Measurements from ENCODE around the gene SNAI3. TPM values are rescaled to one million over a fixed set of nuclear protein-coding genes. Genes with fewer than 3 reads are reported as not detected.
"Not testable (repeated sequence)": the region's sequence is repeated elsewhere in the genome, so short reads cannot be mapped to it uniquely, and the experiment has no call there.

SNAI3 gene
- total and polyA plus RNA-seq, 5 donors, result 0.39 to 2.8 (median 2.1) TPM

DNA sequence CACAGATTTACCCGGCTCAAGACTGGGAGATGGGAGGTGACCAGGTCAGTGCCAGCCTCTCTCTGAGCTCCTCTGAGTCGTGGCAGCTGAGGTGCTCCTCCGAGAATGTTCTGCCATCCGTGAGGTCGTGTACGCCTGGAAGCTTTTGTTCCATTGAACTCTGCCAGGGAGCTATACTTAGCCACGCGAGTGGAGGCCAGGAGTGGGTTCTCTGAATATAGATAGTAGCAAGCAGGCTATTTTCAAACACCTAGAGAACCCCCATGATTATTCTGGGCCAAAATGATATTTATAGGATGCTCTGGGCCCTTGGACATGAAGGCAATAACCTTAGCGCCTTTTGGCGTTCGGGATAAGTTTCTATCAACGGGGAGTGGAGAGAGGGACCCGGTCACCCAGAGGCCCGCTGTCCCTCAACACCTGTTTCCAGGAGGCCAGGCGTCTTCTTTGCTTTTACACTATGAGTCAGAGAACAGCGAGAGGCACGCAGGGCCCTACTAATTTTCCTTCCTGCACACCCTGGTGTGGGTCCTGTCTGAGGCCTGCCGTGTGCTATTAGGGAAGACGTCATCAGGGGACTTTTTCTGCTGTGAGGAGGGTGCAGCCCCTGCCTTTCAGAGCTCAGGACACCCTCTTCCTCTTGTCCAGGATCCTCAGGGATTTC lies 12.5 kb downstream of the SNAI3 start:
- Histone ChIP-seq H3K4me3 (ENCODE audit: low read length) (no peak overlapping the region), H3K9me3 (ENCODE audit: control insufficient read depth, low read length) (no peaks in the 10 kb centered on the region), H3K27ac (ENCODE audit: low read length) (peak overlapping the region; percentile 70), H3K27me3 (ENCODE audit: control insufficient read depth, insufficient read depth) (no peaks in the 10 kb centered on the region), H3K4me1 (ENCODE audit: control insufficient read depth, insufficient read depth, low read length) (no peaks in the 10 kb centered on the region)
- WGBS, result 71% methylated on average over 19 of the region's 19 CpGs
- ATAC-seq (peak; percentile 70 to 79), DNase-seq (peak; percentile 26 to 77 (median 72))
- intact Hi-C loops (cut with DNase I), result no loop called here

DNA sequence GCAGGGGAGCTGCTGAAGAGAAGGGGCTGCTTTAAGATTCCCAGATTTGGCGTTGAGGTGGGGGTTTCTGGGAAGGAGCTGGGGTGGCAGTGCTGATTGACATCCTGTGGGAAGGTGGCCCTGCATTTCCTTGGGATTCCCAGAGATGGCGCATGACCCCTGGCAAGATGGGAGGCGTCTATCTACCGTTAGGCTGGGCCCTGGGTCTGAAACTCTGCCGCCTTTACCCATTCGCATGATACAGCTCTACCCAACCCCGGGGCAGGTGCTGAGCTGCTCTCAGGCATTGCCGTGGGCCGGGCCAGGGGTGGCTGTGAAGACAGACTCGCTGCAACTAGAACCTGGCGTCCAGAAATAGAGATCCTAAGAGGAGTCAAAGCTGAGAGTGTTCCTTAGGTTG lies 13.5 kb downstream of the SNAI3 start:
- ATAC-seq, result peak in 1 of 2 donors; percentile 17
- H3K4me1 ChIP-seq (ENCODE audit: control insufficient read depth, insufficient read depth, low read length), result no peaks in the 10 kb centered on the region
- intact Hi-C loops (cut with DNase I), result no loop called here
- 56% methylated on average over 11 of the region's 11 CpGs for WGBS
- peak overlapping the region; percentile 54 for H3K27ac ChIP-seq (ENCODE audit: low read length)
- DNase-seq, result peak in 2 of 3 donors; percentile 9 to 64
- no peaks in the 10 kb centered on the region for H3K27me3 ChIP-seq (ENCODE audit: control insufficient read depth, insufficient read depth)
- no peak overlapping the region for H3K4me3 ChIP-seq (ENCODE audit: low read length)
- H3K9me3 ChIP-seq (ENCODE audit: control insufficient read depth, low read length), result no peaks in the 10 kb centered on the region

DNA sequence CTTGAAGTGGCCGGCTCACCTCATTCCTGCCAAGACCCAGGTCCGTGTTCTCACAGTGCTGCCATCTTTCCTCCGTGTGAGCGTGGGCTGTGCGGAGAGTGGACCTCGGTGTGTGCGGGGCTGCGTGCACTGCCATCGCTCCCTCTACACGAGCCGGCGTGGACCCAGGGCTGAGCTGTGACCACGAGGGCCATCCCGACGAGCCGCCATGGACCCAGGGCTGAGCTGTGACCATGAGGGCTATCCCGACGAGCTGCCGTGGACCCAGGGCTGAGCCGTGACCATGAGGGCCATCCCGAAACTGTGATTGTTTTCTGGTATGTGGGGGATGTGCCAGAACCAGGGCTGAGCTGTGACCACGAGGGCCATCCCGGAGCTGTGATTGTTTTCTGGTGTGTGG lies 14.5 kb downstream of the SNAI3 start:
- H3K4me1 ChIP-seq (ENCODE audit: control insufficient read depth, insufficient read depth, low read length), result no peaks in the 10 kb centered on the region
- no peaks in the 10 kb centered on the region for H3K27me3 ChIP-seq (ENCODE audit: control insufficient read depth, insufficient read depth)
- H3K9me3 ChIP-seq (ENCODE audit: control insufficient read depth, low read length), result no peaks in the 10 kb centered on the region
- intact Hi-C loops (cut with DNase I), result no loop called here
- H3K27ac ChIP-seq (ENCODE audit: low read length), result no peak overlapping the region
- peak in 1 of 3 donors; percentile 34 for DNase-seq
- WGBS, result 88% methylated on average over 23 of the region's 23 CpGs
- ATAC-seq, result peak; percentile 5
- no peak overlapping the region for H3K4me3 ChIP-seq (ENCODE audit: low read length)

DNA sequence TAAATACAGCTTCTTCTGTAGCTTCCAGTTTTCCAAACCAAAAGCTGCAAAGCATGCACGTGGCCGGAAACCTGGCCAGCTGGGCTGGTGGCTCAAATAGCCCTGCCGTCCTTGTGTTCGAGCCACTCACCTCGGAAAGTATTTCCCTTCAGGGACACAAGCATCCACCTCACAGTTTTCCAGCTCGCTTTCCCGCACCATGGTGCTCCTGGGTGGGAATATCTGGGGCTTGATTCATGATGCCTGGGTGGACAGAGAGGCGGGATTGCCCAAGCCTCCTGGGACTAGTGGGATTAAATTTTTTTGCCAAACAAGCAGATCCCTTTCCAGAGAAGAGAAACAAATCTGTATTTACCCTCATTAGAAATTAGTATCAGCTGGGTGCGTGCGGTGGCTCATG lies 16.3 kb downstream of the SNAI3 start:
- ATAC-seq (no peak), DNase-seq (peak in 1 of 3 donors; percentile 29)
- no peak overlapping the region for H3K27ac ChIP-seq (ENCODE audit: low read length)
- H3K4me1 ChIP-seq (ENCODE audit: control insufficient read depth, insufficient read depth, low read length), result no peaks in the 10 kb centered on the region
- no peak overlapping the region for H3K4me3 ChIP-seq (ENCODE audit: low read length)
- no peaks in the 10 kb centered on the region for H3K27me3 ChIP-seq (ENCODE audit: control insufficient read depth, insufficient read depth)
- 67% methylated on average over 10 of the region's 10 CpGs for WGBS
- intact Hi-C loops (cut with DNase I), result no loop called here
- H3K9me3 ChIP-seq (ENCODE audit: control insufficient read depth, low read length), result no peaks in the 10 kb centered on the region

DNA sequence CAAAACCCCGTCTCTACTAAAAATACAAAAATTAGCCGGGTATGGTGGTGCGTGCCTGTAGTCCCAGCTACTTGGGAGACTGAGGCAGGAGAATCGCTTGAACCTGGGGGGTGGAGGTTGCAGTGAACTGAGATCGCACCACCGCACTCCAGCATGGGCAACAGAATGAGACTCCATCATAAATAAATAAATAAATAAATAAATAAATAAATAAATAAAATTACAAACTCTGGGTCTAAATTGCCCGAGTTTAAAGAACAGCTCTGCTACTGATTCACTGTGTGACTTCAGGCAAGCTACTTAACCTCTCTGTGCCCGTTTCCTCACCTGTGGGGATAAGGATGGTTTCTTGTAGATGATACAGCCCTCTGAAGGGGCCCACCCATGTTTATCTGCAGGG lies 16.8 kb downstream of the SNAI3 start:
- H3K4me3 ChIP-seq (ENCODE audit: low read length); intact Hi-C loops (cut with DNase I); ATAC-seq; H3K9me3 ChIP-seq (ENCODE audit: control insufficient read depth, low read length); H3K4me1 ChIP-seq (ENCODE audit: control insufficient read depth, insufficient read depth, low read length); H3K27me3 ChIP-seq (ENCODE audit: control insufficient read depth, insufficient read depth); H3K27ac ChIP-seq (ENCODE audit: low read length); DNase-seq: not testable (repeated sequence)
- WGBS, result 91% methylated on average over 8 of the region's 8 CpGs

DNA sequence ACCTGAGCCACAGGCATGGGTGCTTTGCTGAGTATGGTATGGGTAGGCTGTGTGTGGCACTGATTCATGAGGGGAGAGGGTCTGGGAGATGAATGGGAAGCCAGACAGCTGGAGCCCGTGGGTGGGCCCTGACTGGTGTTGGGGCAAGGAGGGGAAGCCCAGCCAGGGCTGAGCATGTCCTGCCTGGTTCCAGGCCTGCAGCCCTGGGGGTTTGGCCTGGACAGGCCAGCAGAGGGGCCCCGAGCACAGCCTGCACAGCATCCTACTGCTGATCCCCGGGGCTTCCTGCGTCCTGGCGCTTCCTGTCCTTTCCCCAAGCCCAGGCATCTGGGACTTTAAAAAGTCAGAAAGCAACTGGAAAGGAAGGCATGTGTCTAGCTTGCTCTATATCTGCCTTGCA lies 18.8 kb downstream of the SNAI3 start:
- intact Hi-C loops (cut with DNase I), result no loop called here
- no peak for ATAC-seq
- Histone ChIP-seq H3K9me3 (ENCODE audit: control insufficient read depth, low read length) (no peaks in the 10 kb centered on the region), H3K4me3 (ENCODE audit: low read length) (no peak overlapping the region), H3K4me1 (ENCODE audit: control insufficient read depth, insufficient read depth, low read length) (peaks cover 3% of the 10 kb centered on the region), H3K27me3 (ENCODE audit: control insufficient read depth, insufficient read depth) (no peaks in the 10 kb centered on the region), H3K27ac (ENCODE audit: low read length) (no peak overlapping the region)
- WGBS, result 57% methylated on average over 5 of the region's 5 CpGs
- DNase-seq, result peak in 1 of 3 donors; percentile 32

DNA sequence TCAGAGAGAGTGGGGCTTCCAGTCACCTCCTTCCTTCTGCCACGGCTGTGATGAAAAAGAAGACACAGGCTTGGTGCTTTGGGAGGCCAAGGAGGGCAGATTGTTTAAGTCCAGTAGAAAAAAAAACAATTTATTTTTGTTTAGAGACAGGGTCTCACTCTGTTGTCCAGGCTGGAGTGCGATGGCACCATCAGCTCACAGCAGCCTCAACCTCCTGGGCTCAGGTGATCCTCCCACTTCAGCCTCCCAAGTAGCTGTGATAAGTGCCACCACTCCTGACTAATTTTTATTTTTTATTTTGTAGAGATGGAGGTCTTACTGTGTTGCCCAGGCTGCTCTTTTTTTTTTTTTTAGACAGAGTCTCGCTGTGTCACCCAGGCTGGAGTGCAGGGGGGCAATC lies 20.7 kb downstream of the SNAI3 start:
- H3K4me1 ChIP-seq (ENCODE audit: control insufficient read depth, insufficient read depth, low read length), result peaks cover 3% of the 10 kb centered on the region
- 85% methylated on average over 3 of the region's 3 CpGs for WGBS
- no peak overlapping the region for H3K4me3 ChIP-seq (ENCODE audit: low read length)
- H3K27ac ChIP-seq (ENCODE audit: low read length), result no peak overlapping the region
- DNase-seq (no peak), ATAC-seq (no peak)
- no peaks in the 10 kb centered on the region for H3K27me3 ChIP-seq (ENCODE audit: control insufficient read depth, insufficient read depth)
- no peaks in the 10 kb centered on the region for H3K9me3 ChIP-seq (ENCODE audit: control insufficient read depth, low read length)
- intact Hi-C loops (cut with DNase I), result no loop called here

DNA sequence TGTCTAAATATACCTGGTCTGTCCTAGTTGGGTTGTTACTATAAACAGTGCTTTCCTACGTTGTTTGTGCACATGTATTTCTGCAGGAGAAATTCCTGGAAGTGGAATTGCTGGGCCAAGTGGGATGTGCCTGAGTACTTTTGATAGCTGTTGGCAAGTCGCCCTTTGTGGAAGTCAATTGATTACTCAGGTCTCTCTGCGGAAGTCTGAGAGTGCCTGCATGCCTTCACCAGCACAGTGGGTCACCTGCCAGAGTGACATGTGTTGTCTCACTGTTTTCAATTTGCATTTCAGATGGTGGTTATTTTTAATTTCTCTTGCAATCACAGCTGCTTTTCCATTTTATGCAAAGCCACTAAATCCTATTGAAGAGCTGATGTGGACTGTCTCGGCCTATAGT lies 21.2 kb downstream of the SNAI3 start:
- no peak overlapping the region for H3K4me3 ChIP-seq (ENCODE audit: low read length)
- H3K27ac ChIP-seq (ENCODE audit: low read length), result no peak overlapping the region
- no peaks in the 10 kb centered on the region for H3K9me3 ChIP-seq (ENCODE audit: control insufficient read depth, low read length)
- intact Hi-C loops (cut with DNase I), result no loop called here
- H3K4me1 ChIP-seq (ENCODE audit: control insufficient read depth, insufficient read depth, low read length), result peaks cover 3% of the 10 kb centered on the region
- ATAC-seq, result no peak
- no peaks in the 10 kb centered on the region for H3K27me3 ChIP-seq (ENCODE audit: control insufficient read depth, insufficient read depth)
- DNase-seq, result no peak
- WGBS, result 43% methylated on average over 4 of the region's 4 CpGs

DNA sequence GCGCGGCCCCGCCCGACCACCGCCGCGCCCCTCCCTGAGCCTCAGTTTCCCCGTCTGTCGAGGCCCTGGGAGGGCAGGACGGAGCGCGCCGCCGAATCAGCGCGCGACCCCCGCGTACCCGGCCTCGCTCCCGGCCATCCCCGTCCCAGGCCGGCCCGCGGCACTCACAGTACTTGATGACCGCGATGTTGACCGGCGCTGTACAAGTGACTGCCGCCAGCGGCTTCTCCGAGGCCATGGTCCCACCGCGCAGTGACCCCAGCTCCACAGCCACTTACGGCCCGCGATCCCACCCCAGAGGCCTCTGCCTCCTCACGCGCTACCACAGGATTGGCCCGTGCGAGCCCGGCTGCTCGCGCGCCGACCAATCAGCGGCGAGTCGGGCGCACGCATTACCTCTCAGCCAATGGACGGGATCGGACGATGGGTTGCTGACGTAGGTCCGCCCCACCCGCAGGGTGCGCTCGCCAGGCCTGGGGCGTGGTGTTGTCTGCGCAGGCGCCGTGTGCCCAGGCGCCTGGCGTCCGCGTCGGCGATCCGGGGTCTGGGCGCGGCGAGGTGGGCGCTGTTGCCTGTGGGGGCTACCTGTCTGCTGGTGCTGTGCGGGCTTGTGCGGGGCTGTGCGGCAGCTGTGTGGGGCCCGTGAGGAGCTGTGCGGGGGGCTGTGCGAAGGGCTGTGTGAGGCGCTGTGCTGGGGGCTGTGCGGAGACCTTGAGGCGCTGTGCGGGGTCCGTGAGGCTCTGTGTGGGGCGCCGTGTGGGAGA lies 23.3 kb downstream of the SNAI3 start, which contains the start of gene MVD:
Gene MVD, minus strand, starts transcription at position 249 of the 764 bp plus-strand sequence. Its CDS starts 11 bp downstream, at position 238.
- DNase-seq, result peak; percentile 98 to 99 (median 99)
- WGBS, result under 1% methylated on average over 88 of the region's 88 CpGs
- intact Hi-C loops (cut with DNase I), result no loop called here
- ATAC-seq, result peak; percentile 99
- Histone ChIP-seq H3K27ac (ENCODE audit: low read length) (peak within 1 kb of the TSS; percentile 46), H3K4me3 (ENCODE audit: low read length) (peak within 1 kb of the TSS; percentile 61), H3K27me3 (ENCODE audit: control insufficient read depth, insufficient read depth) (no peaks in the 10 kb centered on the region), H3K4me1 (ENCODE audit: control insufficient read depth, insufficient read depth, low read length) (peaks cover 3% of the 10 kb centered on the region), H3K9me3 (ENCODE audit: control insufficient read depth, low read length) (no peaks in the 10 kb centered on the region)

DNA sequence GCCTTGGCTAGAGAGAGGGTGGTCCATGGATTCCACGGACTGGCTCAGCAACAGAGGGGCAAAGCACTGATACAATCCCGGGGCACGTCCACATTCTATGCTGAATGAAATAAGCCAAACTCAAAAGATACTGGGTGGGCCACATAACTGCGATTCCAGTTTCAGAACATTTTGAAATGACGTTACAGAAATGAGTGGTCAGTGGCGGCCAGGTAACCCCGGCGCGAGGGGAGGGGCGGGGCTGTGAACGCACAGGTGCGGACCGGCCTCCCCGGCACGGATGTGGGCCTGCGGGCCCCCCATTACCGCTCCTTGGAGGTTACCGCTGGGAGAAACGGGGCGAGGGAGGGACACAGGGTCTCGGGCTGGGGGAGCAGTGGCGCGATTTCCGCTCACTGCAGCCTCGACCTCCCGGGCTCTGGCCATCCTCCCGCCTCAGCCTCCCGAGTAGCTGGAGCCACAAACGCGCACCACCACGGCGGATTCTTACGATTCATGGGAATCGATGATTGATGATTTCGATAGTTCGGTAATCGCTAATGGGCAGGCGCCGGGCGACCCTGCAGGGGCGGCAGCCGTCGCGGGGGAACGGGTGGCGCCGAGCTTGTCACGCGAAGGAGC lies 24.0 kb downstream of the SNAI3 start:
- peak overlapping the region; percentile 57 for H3K4me3 ChIP-seq (ENCODE audit: low read length)
- 1% methylated on average over 49 of the region's 49 CpGs for WGBS
- no peak for ATAC-seq
- peak overlapping the region; percentile 46 for H3K27ac ChIP-seq (ENCODE audit: low read length)
- no peaks in the 10 kb centered on the region for H3K27me3 ChIP-seq (ENCODE audit: control insufficient read depth, insufficient read depth)
- H3K4me1 ChIP-seq (ENCODE audit: control insufficient read depth, insufficient read depth, low read length), result peaks cover 3% of the 10 kb centered on the region
- intact Hi-C loops (cut with DNase I), result no loop called here
- peak in 2 of 3 donors; percentile 45 to 66 for DNase-seq
- no peaks in the 10 kb centered on the region for H3K9me3 ChIP-seq (ENCODE audit: control insufficient read depth, low read length)

DNA sequence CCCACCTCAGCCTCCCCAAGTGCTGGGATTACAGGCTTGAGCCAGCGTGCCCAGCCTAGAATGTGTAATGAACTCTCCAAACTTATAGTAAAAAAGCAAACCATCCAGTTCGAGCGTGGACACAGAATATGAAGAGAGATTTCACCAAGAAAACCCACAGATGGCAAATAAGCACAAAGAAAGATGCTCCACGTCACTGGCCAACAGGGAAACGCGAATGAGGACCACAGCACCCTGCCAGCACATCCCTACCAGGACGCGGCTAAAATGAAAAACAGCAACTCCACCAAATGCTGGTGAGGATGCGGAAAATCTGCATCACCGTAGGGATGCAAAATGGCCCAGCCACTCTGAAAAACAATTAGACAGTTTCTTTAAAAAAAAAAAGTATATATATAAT lies 24.8 kb downstream of the SNAI3 start:
- Histone ChIP-seq H3K9me3 (ENCODE audit: control insufficient read depth, low read length) (no peaks in the 10 kb centered on the region), H3K27me3 (ENCODE audit: control insufficient read depth, insufficient read depth) (no peaks in the 10 kb centered on the region), H3K4me3 (ENCODE audit: low read length) (no peak overlapping the region), H3K4me1 (ENCODE audit: control insufficient read depth, insufficient read depth, low read length) (peaks cover 3% of the 10 kb centered on the region), H3K27ac (ENCODE audit: low read length) (no peak overlapping the region)
- ATAC-seq (no peak), DNase-seq (no peak)
- intact Hi-C loops (cut with DNase I), result no loop called here
- 84% methylated on average over 10 of the region's 10 CpGs for WGBS

All from right cardiac atrium (tissue), 5 donors.